Left lung (tissue), 10 donors: ENCODE measurements around the gene HNRNPM. TPM values are rescaled to one million over a fixed set of nuclear protein-coding genes. Genes with fewer than 3 reads are reported as not detected.

Experiments used
- ATAC-seq: fragments of 200-7000 bp; cut with Tn5 transposase; one replicate; pipeline ENCODE4 v1.9.1; 2020; ENCODE audit warnings: moderate library complexity
- DNase-seq, 4 donors: peaks; one replicate each; pipeline ENCODE4 v3.0.0-alpha.2; 2013 to 2020
- H3K27ac ChIP-seq, 2 donors: fragments of 200-600 bp; sonication (generic) in 1 of 2; one replicate each; pipeline versions ENCODE4 v1.5.0 to v1.8.0; 2020 to 2021
- H3K27me3 ChIP-seq, 2 donors: fragments of 200-600 bp; sonication (generic) in 1 of 2; one replicate each; pipeline versions ENCODE4 v1.5.0 to v1.8.0; 2020 to 2021
- H3K36me3 ChIP-seq, 2 donors: fragments of 200-600 bp; sonication (generic) in 1 of 2; one replicate each; pipeline versions ENCODE4 v1.5.0 to v1.8.0; 2020 to 2021
- H3K4me1 ChIP-seq, 2 donors: fragments of 200-600 bp; one replicate each; pipeline ENCODE4 v1.8.0; 2021
- H3K4me3 ChIP-seq, 2 donors: fragments of 200-600 bp; sonication (generic) in 1 of 2; one replicate each; pipeline versions ENCODE4 v1.5.0 to v1.8.0; 2020 to 2021; ENCODE audit warnings: mild to moderate bottlenecking in 1 of 2
- H3K9me3 ChIP-seq, 2 donors: fragments of 200-600 bp; sonication (generic) in 1 of 2; one replicate each; pipeline versions ENCODE4 v1.5.0 to v1.8.0; 2020 to 2021
- CTCF ChIP-seq, 2 donors: fragments of 200-600 bp; sonication (generic) in 1 of 2; IDR thresholded peaks; one replicate each; pipeline versions ENCODE4 v1.5.0 to v1.8.0; 2021; ENCODE audit warnings: antibody characterized with exemption in 2 of 2
- intact Hi-C, 2 donors: fragments of 100-400 bp; cut with DNase I; formaldehyde crosslinking; loops; one replicate each; pipeline versions ENCODE4 v1.11.2 to v1.14.2; 2022
- polyA plus RNA-seq, 6 donors: library from polyadenylated mRNA; unstranded; fragments of 120-200 nt; gene quantifications; one replicate each; pipeline ENCODE4 v1.2.1, GENCODE V29; 2013; ENCODE audit not compliant: insufficient read length in 6 of 6
- total RNA-seq, 2 donors: library from RNA; stranded (reverse); fragmentation: NEBNext Ultra II Directional; extraction: Animal tissue kit (Norgen Biotek cat#: 25700); gene quantifications; one replicate each; pipeline ENCODE4 v1.2.1, GENCODE V29; 2021
- donor health status: DM: no; HTN: yes; CAD: no.
- donor health status: DM: no; HTN: no; CAD: no.

HNRNPM gene
- total and polyA plus RNA-seq, 8 donors = 121 to 382 (median 335) TPM

GRCh38 chr19:8532225-8532624 is 87.5 kb downstream of the HNRNPM start:
- Histone ChIP-seq H3K27ac (no peak overlapping the region), H3K4me1 (no peaks in the 10 kb centered on the region), H3K36me3 (peaks cover 0 to 96% of the 10 kb centered on the region in 2 donors), H3K9me3 (no peaks in the 10 kb centered on the region), H3K4me3 (no peak overlapping the region), H3K27me3 (no peaks in the 10 kb centered on the region)
- ATAC-seq (no peak), DNase-seq (no peak)
- no peak for TF ChIP-seq CTCF (IDR thresholded peaks at IDR 0.05)
- intact Hi-C loops = no loop called here

GRCh38 chr19:8536282-8536681 is 91.5 kb downstream of the HNRNPM start:
- ATAC-seq (no peak), DNase-seq (no peak)
- no peaks in the 10 kb centered on the region for H3K27me3 ChIP-seq
- no peak for TF ChIP-seq CTCF (IDR thresholded peaks at IDR 0.05)
- H3K4me3 ChIP-seq = no peak overlapping the region
- H3K4me1 ChIP-seq = peaks cover 0 to 13% of the 10 kb centered on the region in 2 donors
- H3K36me3 ChIP-seq = peaks cover 0 to 86% of the 10 kb centered on the region in 2 donors
- H3K27ac ChIP-seq = no peak overlapping the region
- H3K9me3 ChIP-seq = no peaks in the 10 kb centered on the region
- intact Hi-C loops = no loop called here

- Histone ChIP-seq H3K27me3 (no peaks in the 10 kb centered on the region), H3K4me1 (peaks cover 0 to 16% of the 10 kb centered on the region in 2 donors), H3K9me3 (no peaks in the 10 kb centered on the region), H3K36me3 (peaks cover 0 to 84% of the 10 kb centered on the region in 2 donors), H3K4me3 (no peak overlapping the region), H3K27ac (no peak overlapping the region)
- TF ChIP-seq CTCF (IDR thresholded peaks at IDR 0.05) = no peak
- ATAC-seq (no peak), DNase-seq (no peak)
- intact Hi-C loops = no loop called here
These were observed 92.3 kb downstream of the HNRNPM start for GRCh38 chr19:8537099-8537498.

Other genes starting within 250 kb of the HNRNPM start
- 10 to 100 TPM; 36.8 to 38.6 TPM for gene CERS4, start 235.6 kb upstream of the HNRNPM start, total RNA-seq
- 10 to 100 TPM; 46.1 to 59.1 (median 51.9) TPM for gene CERS4, start 235.6 kb upstream of the HNRNPM start, polyA plus RNA-seq
- 10 to 100 TPM; 44.1 to 58.3 TPM for gene CD320, start 136.6 kb upstream of the HNRNPM start, total RNA-seq
- 10 to 100 TPM; 30.4 to 42.5 (median 34.0) TPM for gene CD320, start 136.6 kb upstream of the HNRNPM start, polyA plus RNA-seq
- 10 to 100 TPM; 38.7 to 40.8 TPM for gene NDUFA7, start 123.6 kb upstream of the HNRNPM start, total RNA-seq
- 10 to 100 TPM; 32.0 to 51.6 (median 37.7) TPM for gene NDUFA7, start 123.6 kb upstream of the HNRNPM start, polyA plus RNA-seq
- 1,000 to 10,000 TPM; 1,595 to 1,630 TPM for gene RPS28, start 123.5 kb upstream of the HNRNPM start, total RNA-seq
- gene RPS28, start 123.5 kb upstream of the HNRNPM start, polyA plus RNA-seq = 100 to 1,000 TPM; 565 to 753 (median 599) TPM
- 10 to 100 TPM; 14.4 to 29.0 TPM for gene KANK3, start 101.7 kb upstream of the HNRNPM start, total RNA-seq
- gene KANK3, start 101.7 kb upstream of the HNRNPM start, polyA plus RNA-seq = 10 to 100 TPM; 14.6 to 24.9 (median 15.5) TPM
- gene ANGPTL4, start 80.8 kb upstream of the HNRNPM start, total RNA-seq = 10 to 100 TPM in 1 of 2 donors, 1 to 10 TPM in 1; 2.5 to 24.8 TPM
- 1 to 10 TPM; 3.1 to 7.0 (median 4.3) TPM for gene ANGPTL4, start 80.8 kb upstream of the HNRNPM start, polyA plus RNA-seq
- gene RAB11B, start 54.6 kb upstream of the HNRNPM start, total RNA-seq = 100 to 1,000 TPM in 1 of 2 donors, 10 to 100 TPM in 1; 91.6 to 116 TPM
- 100 to 1,000 TPM; 123 to 137 (median 130) TPM for gene RAB11B, start 54.6 kb upstream of the HNRNPM start, polyA plus RNA-seq
- gene MARCHF2, start 31.7 kb upstream of the HNRNPM start, total RNA-seq = 10 to 100 TPM; 46.5 to 54.6 TPM
- gene MARCHF2, start 31.7 kb upstream of the HNRNPM start, polyA plus RNA-seq = 10 to 100 TPM in 5 of 6 donors, 1 to 10 TPM in 1; 9.1 to 12.8 (median 12.1) TPM
- gene PRAM1, start 57.7 kb downstream of the HNRNPM start, total RNA-seq = 10 to 100 TPM; 10.7 to 26.8 TPM
- gene PRAM1, start 57.7 kb downstream of the HNRNPM start, polyA plus RNA-seq = 1 to 10 TPM; 2.5 to 4.2 (median 3.2) TPM
- 10 to 100 TPM; 15.4 to 19.2 TPM for gene ZNF414, start 69.2 kb downstream of the HNRNPM start, total RNA-seq
- 10 to 100 TPM; 17.0 to 32.4 (median 18.6) TPM for gene ZNF414, start 69.2 kb downstream of the HNRNPM start, polyA plus RNA-seq
- gene MYO1F, start 132.5 kb downstream of the HNRNPM start, total RNA-seq = 100 to 1,000 TPM in 1 of 2 donors, 10 to 100 TPM in 1; 42.6 to 161 TPM
- 10 to 100 TPM; 11.3 to 15.8 (median 13.2) TPM for gene MYO1F, start 132.5 kb downstream of the HNRNPM start, polyA plus RNA-seq
- gene ADAMTS10, start 165.7 kb downstream of the HNRNPM start, total RNA-seq = 10 to 100 TPM; 18.5 to 23.9 TPM
- gene ADAMTS10, start 165.7 kb downstream of the HNRNPM start, polyA plus RNA-seq = 10 to 100 TPM; 47.2 to 72.2 (median 62.4) TPM
- not detected for gene NFILZ, start 185.7 kb downstream of the HNRNPM start, total RNA-seq
- not detected for gene NFILZ, start 185.7 kb downstream of the HNRNPM start, polyA plus RNA-seq